Fibroblast of lung (primary cell): ENCODE results near the gene DIPK1B. TPM values are rescaled to one million over a fixed set of nuclear protein-coding genes. Genes with fewer than 3 reads are reported as not detected.

Experiments used
- DNase-seq, 2 donors: peaks; one replicate each; pipeline versions ENCODE4 v3.0.0 to v3.0.0-alpha.2; 2010; ENCODE audit warnings: low read depth in 2 of 2
- H2AFZ ChIP-seq: 2 replicates; pipeline ENCODE4 v1.5.1; 2012; ENCODE audit warnings: low read length, control low read depth, inconsistent platforms
- H3K27ac ChIP-seq: 2 replicates; pipeline ENCODE4 v1.5.1; 2011; ENCODE audit warnings: low read length, control low read depth; ENCODE audit not compliant: insufficient read depth
- H3K27me3 ChIP-seq: 2 replicates; pipeline ENCODE4 v1.5.1; 2011; ENCODE audit warnings: mild to moderate bottlenecking, low read length; ENCODE audit not compliant: control insufficient read depth, insufficient read depth
- H3K36me3 ChIP-seq: 2 replicates; pipeline ENCODE4 v1.5.1; 2011; ENCODE audit warnings: low read length; ENCODE audit not compliant: control insufficient read depth, insufficient read depth
- H3K4me1 ChIP-seq: 2 replicates; pipeline ENCODE4 v1.5.1; 2011; ENCODE audit warnings: low read length; ENCODE audit not compliant: control insufficient read depth, insufficient read depth; ENCODE audit errors: extremely low read depth
- H3K4me2 ChIP-seq: 2 replicates; pipeline ENCODE4 v1.5.1; 2011; ENCODE audit warnings: low read length, control low read depth; ENCODE audit not compliant: insufficient read depth; ENCODE audit errors: extremely low read depth
- H3K4me3 ChIP-seq, 4 experiments: fragments of 200-600 bp in 1 of 4; sonication (generic) in 1 of 4; replicated peaks in 1 of 4; 2 replicates each; pipeline ENCODE4 v1.5.1; 2011 to 2016; ENCODE audit warnings: low read length in 4 of 4, low read depth in 3 of 4, mild to moderate bottlenecking in 3 of 4, control low read depth in 2 of 4, inconsistent platforms in 1 of 4, mixed read lengths in 1 of 4; ENCODE audit not compliant: insufficient read depth in 1 of 4; ENCODE audit errors: control extremely low read depth in 1 of 4
- H3K79me2 ChIP-seq: 2 replicates; pipeline ENCODE4 v1.5.1; 2012; ENCODE audit warnings: mild to moderate bottlenecking, low read length, inconsistent platforms; ENCODE audit not compliant: control insufficient read depth, insufficient read depth
- H3K9ac ChIP-seq: 2 replicates; pipeline ENCODE4 v1.5.1; 2011; ENCODE audit warnings: mild to moderate bottlenecking, low read length, control low read depth; ENCODE audit not compliant: insufficient read depth
- H3K9me3 ChIP-seq: 2 replicates; pipeline ENCODE4 v1.5.1; 2012; ENCODE audit warnings: low read depth, low read length; ENCODE audit not compliant: control insufficient read depth, insufficient read depth
- H4K20me1 ChIP-seq: 2 replicates; pipeline ENCODE4 v1.5.1; 2011; ENCODE audit warnings: low read length; ENCODE audit not compliant: control insufficient read depth, insufficient read depth; ENCODE audit errors: extremely low read depth
- EZH2 ChIP-seq: IDR thresholded peaks from 2 replicates; pipeline ENCODE4 v1.5.1; 2012; ENCODE audit warnings: low read length, control low read depth, mild to moderate bottlenecking; ENCODE audit errors: missing control alignments
- polyA plus RNA-seq, 2 donors: library from polyadenylated mRNA; depleted of rRNA in 1 of 2; stranded (reverse) in 1 of 2; unstranded in 1 of 2; fragments of >200 nt; gene quantifications; 2 replicates each; pipeline ENCODE4 v1.2.1, GENCODE V29; 2011 to 2012; ENCODE audit warnings: missing spikeins in 1 of 2
- total RNA-seq: library from RNA; depleted of rRNA; stranded (reverse); fragments of >200 nt; gene quantifications from 2 replicates; pipeline ENCODE4 v1.2.1, GENCODE V29; 2014
- TF ChIP-seq, protein P1 (sequence below), 2 donors: IDR thresholded peaks in 1 of 2; conservative IDR thresholded peaks in 1 of 2; 1 replicate in 1 of 2; 2 replicates in 1 of 2; pipeline ENCODE4 v1.5.1; 2011 to 2012; ENCODE audit warnings: low read length in 2 of 2, control low read depth in 1 of 2, inconsistent platforms in 1 of 2, low read depth in 1 of 2, mild to moderate bottlenecking in 1 of 2

DIPK1B gene
- total and polyA plus RNA-seq, 2 donors (not counting 1 experiment from before 2014, with no cell fraction given), result 0.16 to 0.33 TPM

DNA sequence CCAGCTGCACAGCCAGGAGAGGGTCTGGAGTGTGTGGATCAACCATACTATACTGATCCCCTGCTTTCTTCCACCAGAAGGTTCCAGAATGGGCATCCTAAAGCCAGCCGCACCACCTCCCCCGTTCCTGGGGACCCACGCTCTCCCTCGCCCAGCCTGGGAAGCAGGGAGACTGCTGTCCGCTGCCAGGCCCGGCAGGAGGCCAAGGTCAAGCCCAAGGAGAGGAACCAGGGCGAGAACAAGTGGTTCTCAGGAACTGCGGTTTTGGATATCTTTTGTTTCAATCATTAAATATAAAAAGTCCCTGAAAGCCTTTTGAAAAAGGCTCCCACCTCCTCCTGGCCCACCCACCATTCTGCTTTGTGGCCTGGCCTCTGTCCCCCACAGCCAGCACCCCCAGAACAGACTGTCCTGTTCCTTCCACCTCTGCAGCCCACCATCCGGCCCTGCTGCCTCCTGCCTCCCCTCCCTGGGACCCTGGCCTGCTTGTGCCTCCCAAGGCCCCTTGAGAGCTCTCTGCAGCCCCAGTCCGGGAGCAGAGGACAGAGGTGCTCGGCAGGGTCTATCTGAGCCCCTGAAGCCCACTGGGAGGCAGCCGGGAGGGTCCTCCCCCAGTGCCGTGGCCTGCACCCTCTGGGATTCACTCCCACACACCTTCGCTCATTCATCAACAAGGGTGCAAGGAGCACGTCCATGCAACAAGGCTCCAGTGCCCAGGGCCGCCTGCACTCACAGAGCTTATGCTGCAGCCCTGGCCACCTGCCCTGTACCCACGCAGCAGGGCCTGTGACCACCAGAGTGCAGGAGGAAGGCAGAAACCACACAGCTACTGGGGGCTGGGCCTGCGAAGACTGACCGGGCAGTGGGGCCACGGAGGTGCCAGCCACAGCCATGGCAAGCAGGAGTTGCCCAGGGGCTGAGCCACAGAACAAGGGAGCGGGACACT lies 36.6 kb downstream of the DIPK1B start:
- Histone ChIP-seq H3K4me2 (no peak overlapping the region), H3K9me3 (no peaks in the 10 kb centered on the region), H3K27me3 (no peaks in the 10 kb centered on the region), H3K79me2 (no peaks in the 10 kb centered on the region), H2AFZ (no peak overlapping the region), H3K4me1 (no peaks in the 10 kb centered on the region), H4K20me1 (no peaks in the 10 kb centered on the region), H3K4me3 (no peak overlapping the region), H3K27ac (no peak overlapping the region), H3K36me3 (no peaks in the 10 kb centered on the region), H3K9ac (no peak overlapping the region)
- no peak for DNase-seq
- TF ChIP-seq EZH2, result no peak
- TF ChIP-seq, protein P1, sequence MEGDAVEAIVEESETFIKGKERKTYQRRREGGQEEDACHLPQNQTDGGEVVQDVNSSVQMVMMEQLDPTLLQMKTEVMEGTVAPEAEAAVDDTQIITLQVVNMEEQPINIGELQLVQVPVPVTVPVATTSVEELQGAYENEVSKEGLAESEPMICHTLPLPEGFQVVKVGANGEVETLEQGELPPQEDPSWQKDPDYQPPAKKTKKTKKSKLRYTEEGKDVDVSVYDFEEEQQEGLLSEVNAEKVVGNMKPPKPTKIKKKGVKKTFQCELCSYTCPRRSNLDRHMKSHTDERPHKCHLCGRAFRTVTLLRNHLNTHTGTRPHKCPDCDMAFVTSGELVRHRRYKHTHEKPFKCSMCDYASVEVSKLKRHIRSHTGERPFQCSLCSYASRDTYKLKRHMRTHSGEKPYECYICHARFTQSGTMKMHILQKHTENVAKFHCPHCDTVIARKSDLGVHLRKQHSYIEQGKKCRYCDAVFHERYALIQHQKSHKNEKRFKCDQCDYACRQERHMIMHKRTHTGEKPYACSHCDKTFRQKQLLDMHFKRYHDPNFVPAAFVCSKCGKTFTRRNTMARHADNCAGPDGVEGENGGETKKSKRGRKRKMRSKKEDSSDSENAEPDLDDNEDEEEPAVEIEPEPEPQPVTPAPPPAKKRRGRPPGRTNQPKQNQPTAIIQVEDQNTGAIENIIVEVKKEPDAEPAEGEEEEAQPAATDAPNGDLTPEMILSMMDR (conservative IDR thresholded peaks at IDR 0.05 in 1 of 2, IDR thresholded peaks at IDR 0.05 in 1 of 2; ENCODE audit: low read depth in 1 of 2, low read length in 2 of 2), result no peak

DNA sequence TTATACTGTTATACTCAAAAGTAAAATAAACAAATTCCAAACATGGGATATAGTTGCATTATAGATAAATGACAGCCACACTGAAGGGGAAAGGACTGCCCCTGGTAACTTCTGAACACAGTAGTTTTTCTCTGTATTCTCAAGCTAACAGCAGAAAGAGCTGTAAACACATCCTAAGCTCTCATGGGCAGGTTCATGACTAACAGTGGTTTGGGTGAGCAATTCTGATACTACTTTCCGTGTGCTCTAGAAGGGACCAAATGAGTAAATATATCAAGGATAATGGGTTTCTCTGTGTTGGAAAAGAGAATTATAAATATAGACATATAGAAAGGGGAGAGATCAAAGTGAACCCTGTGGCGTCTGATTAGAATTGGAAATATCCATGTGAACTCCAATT lies 38.2 kb downstream of the DIPK1B start:
- Histone ChIP-seq H3K9me3 (no peaks in the 10 kb centered on the region), H3K4me2 (no peak overlapping the region), H4K20me1 (no peaks in the 10 kb centered on the region), H2AFZ (no peak overlapping the region), H3K9ac (no peak overlapping the region), H3K36me3 (no peaks in the 10 kb centered on the region), H3K27ac (no peak overlapping the region), H3K79me2 (no peaks in the 10 kb centered on the region), H3K4me3 (no peak overlapping the region), H3K27me3 (no peaks in the 10 kb centered on the region), H3K4me1 (no peaks in the 10 kb centered on the region)
- DNase-seq, result peak in 1 of 2 donors; percentile 22
- TF ChIP-seq, protein P1 (conservative IDR thresholded peaks at IDR 0.05 in 1 of 2, IDR thresholded peaks at IDR 0.05 in 1 of 2; ENCODE audit: low read depth in 1 of 2, low read length in 2 of 2), result no peak
- TF ChIP-seq EZH2, result no peak

DNA sequence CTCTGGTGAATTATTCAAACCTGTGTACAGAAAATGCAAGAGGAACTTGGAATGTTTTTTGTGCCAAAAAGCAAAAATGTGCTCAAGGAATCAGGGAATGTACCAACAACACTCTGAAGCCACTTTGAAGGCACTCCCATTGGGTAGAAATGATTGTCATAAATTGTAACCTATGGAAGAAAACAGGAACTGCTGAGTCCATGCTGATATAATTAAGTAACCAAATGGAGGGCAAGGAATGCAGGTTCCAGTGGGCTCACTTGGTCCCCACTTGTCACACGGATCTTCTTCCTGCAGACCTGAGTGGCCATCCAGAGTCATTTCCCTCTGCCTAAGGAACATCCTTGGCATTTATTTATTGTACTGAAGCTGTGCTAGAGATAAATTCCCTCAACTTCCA lies 38.9 kb downstream of the DIPK1B start:
- Histone ChIP-seq H3K36me3 (no peaks in the 10 kb centered on the region), H3K27me3 (no peaks in the 10 kb centered on the region), H3K4me1 (no peaks in the 10 kb centered on the region), H3K79me2 (no peaks in the 10 kb centered on the region), H3K4me3 (no peak overlapping the region), H2AFZ (no peak overlapping the region), H3K9me3 (no peaks in the 10 kb centered on the region), H3K27ac (no peak overlapping the region), H3K9ac (no peak overlapping the region), H3K4me2 (no peak overlapping the region), H4K20me1 (no peaks in the 10 kb centered on the region)
- DNase-seq, result no peak
- TF ChIP-seq, protein P1 (conservative IDR thresholded peaks at IDR 0.05 in 1 of 2, IDR thresholded peaks at IDR 0.05 in 1 of 2; ENCODE audit: low read depth in 1 of 2, low read length in 2 of 2), result no peak
- no peak for TF ChIP-seq EZH2
